AG09319 (cell line): Measurements from ENCODE around the gene COX7A2L.
"Not testable (repeated sequence)": the region's sequence is repeated elsewhere in the genome, so short reads cannot be mapped to it uniquely, and the experiment has no call there.

ENCODE experiments used
- DNase-seq: peaks from one replicate; pipeline ENCODE4 v3.0.0-alpha.2; 2010; ENCODE audit warnings: low read depth; ENCODE audit errors: extremely low read depth
- CTCF ChIP-seq: IDR thresholded peaks from 2 replicates; pipeline ENCODE4 v1.5.1; 2011; ENCODE audit warnings: low read depth, mild to moderate bottlenecking, inconsistent platforms, low read length, moderate library complexity

Gene COX7A2L

GRCh38 chr2:42351864-42352263, 9.2 kb downstream of the COX7A2L start:
- no peak for DNase-seq
- no peak for TF ChIP-seq CTCF

- no peak for DNase-seq
- TF ChIP-seq CTCF = no peak
These were observed 10.5 kb downstream of the COX7A2L start for GRCh38 chr2:42350434-42351063.

- no peak for TF ChIP-seq CTCF
- DNase-seq = no peak
These were observed 12.8 kb downstream of the COX7A2L start for GRCh38 chr2:42348113-42348805.

- not testable (repeated sequence) for DNase-seq
These were observed 13.5 kb downstream of the COX7A2L start for GRCh38 chr2:42347518-42347917.

GRCh38 chr2:42346856-42347255, 14.2 kb downstream of the COX7A2L start:
- not testable (repeated sequence) for DNase-seq

- TF ChIP-seq CTCF = no peak
- no peak for DNase-seq
These were observed 15.0 kb downstream of the COX7A2L start for GRCh38 chr2:42345986-42346385.

GRCh38 chr2:42342795-42343241, 18.2 kb downstream of the COX7A2L start:
- no peak for DNase-seq
- no peak for TF ChIP-seq CTCF

GRCh38 chr2:42342061-42342794, 18.8 kb downstream of the COX7A2L start:
- TF ChIP-seq CTCF = no peak
- peak; percentile 44 for DNase-seq
